GM23338 (cell line): ENCODE measurements around the gene TLNRD1.

Experiments
- CREB1 ChIP-seq: fragments of 250-450 bp; sonication (Bioruptor Pico); IDR thresholded peaks from 2 replicates; pipeline ENCODE4 v1.5.0; 2020; ENCODE audit warnings: low read depth, mild to moderate bottlenecking, moderate library complexity
- CTCF ChIP-seq, 2 experiments: fragments of 200-600 bp in 1 of 2; sonication (generic) in 1 of 2; conservative IDR thresholded peaks; 2 replicates each; pipeline versions ENCODE4 v1.5.1 to v1.6.1; 2016 to 2017; ENCODE audit warnings: antibody characterized with exemption in 2 of 2, low read depth in 2 of 2, mild to moderate bottlenecking in 2 of 2, moderate library complexity in 1 of 2
- ETS1 ChIP-seq: IDR thresholded peaks from 2 replicates; pipeline ENCODE4 v1.6.1; 2016; ENCODE audit warnings: antibody characterized with exemption
- EZH2 ChIP-seq: fragments of 200-600 bp; sonication (generic); IDR thresholded peaks from one replicate; pipeline ENCODE4 v1.8.0; 2017; ENCODE audit warnings: antibody characterized with exemption, mild to moderate bottlenecking, low read depth; ENCODE audit not compliant: unreplicated experiment
- EZH2phosphoT487 ChIP-seq: fragments of 200-600 bp; sonication (generic); IDR thresholded peaks from one replicate; pipeline ENCODE4 v1.8.1; 2018; ENCODE audit warnings: antibody characterized with exemption; ENCODE audit not compliant: unreplicated experiment
- JUNB ChIP-seq: IDR thresholded peaks from one replicate; pipeline ENCODE4 v1.6.1; 2016; ENCODE audit warnings: antibody characterized with exemption; ENCODE audit not compliant: unreplicated experiment
- NANOG ChIP-seq: IDR thresholded peaks from 2 replicates; pipeline ENCODE4 v1.6.1; 2016; ENCODE audit warnings: antibody characterized with exemption, borderline replicate concordance
- POLR2AphosphoS5 ChIP-seq: IDR thresholded peaks from 2 replicates; pipeline ENCODE4 v1.6.1; 2016; ENCODE audit warnings: antibody characterized with exemption, low read depth
- REST ChIP-seq: IDR thresholded peaks from one replicate; pipeline ENCODE4 v1.6.1; 2018; ENCODE audit warnings: antibody characterized with exemption; ENCODE audit not compliant: unreplicated experiment
- STAT1 ChIP-seq: IDR thresholded peaks from one replicate; pipeline ENCODE4 v1.6.1; 2016; ENCODE audit warnings: antibody characterized with exemption; ENCODE audit not compliant: unreplicated experiment
- ZNF114 ChIP-seq: fragments of 250-450 bp; sonication (Bioruptor Pico); IDR thresholded peaks from 2 replicates; pipeline ENCODE4 v1.5.0; 2020; ENCODE audit warnings: mild to moderate bottlenecking, moderate library complexity
- ZNF331 ChIP-seq: fragments of 250-450 bp; sonication (Bioruptor Pico); IDR thresholded peaks from 2 replicates; pipeline ENCODE4 v1.5.0; 2020; ENCODE audit warnings: low read depth, mild to moderate bottlenecking, moderate library complexity

GRCh38 chr15:80970658-80971057 is 30.1 kb upstream of the TLNRD1 start:
- no peak for TF ChIP-seq CTCF (conservative IDR thresholded peaks at IDR 0.05; ENCODE audit: low read depth in 2 of 2)
- no peak for TF ChIP-seq CREB1 (CRISPR knock-in tag)
- TF ChIP-seq REST = no peak
- TF ChIP-seq EZH2 = no peak
- TF ChIP-seq EZH2phosphoT487 = no peak
- TF ChIP-seq ZNF331 (CRISPR knock-in tag) = no peak
- TF ChIP-seq ETS1 = no peak
- no peak for TF ChIP-seq POLR2AphosphoS5
- no peak for TF ChIP-seq STAT1
- TF ChIP-seq JUNB = no peak
- TF ChIP-seq NANOG = no peak
- no peak for TF ChIP-seq ZNF114 (CRISPR knock-in tag)
